Keratinocyte (primary cell): ENCODE data around the gene SLC22A12. TPM values are rescaled to one million over a fixed set of nuclear protein-coding genes. Genes with fewer than 3 reads are reported as not detected.

Experiments used
- DNase-seq: peaks from one replicate; pipeline ENCODE4 v3.0.0-alpha.2; 2011; ENCODE audit warnings: low read depth, missing footprints, low spot score
- FAIRE-seq: peaks from 2 replicates; lab custom pipeline; 2011; peaks lifted over from hg19 to GRCh38; lab: Jason Lieb, UNC
- H2AFZ ChIP-seq: 2 replicates; pipeline ENCODE4 v1.6.0; 2012; ENCODE audit warnings: low read length, control low read depth, inconsistent platforms; ENCODE audit not compliant: control insufficient read depth
- H3K27ac ChIP-seq: 2 replicates; pipeline ENCODE4 v1.5.1; 2011; ENCODE audit warnings: low read length; ENCODE audit not compliant: control insufficient read depth, insufficient read depth
- H3K27me3 ChIP-seq: 3 replicates; pipeline ENCODE4 v1.6.0; 2011; ENCODE audit warnings: low read length; ENCODE audit not compliant: control insufficient read depth, insufficient read depth; ENCODE audit errors: extremely low read depth
- H3K36me3 ChIP-seq, 2 experiments: 2 replicates in 1 of 2; 3 replicates in 1 of 2; pipeline ENCODE4 v1.5.1; 2011; ENCODE audit warnings: low read length in 2 of 2, mild to moderate bottlenecking in 1 of 2; ENCODE audit not compliant: control insufficient read depth in 2 of 2, insufficient read depth in 2 of 2; ENCODE audit errors: extremely low read depth in 1 of 2
- H3K4me1 ChIP-seq: 3 replicates; pipeline ENCODE4 v1.5.1; 2011; ENCODE audit warnings: low read length; ENCODE audit not compliant: control insufficient read depth, insufficient read depth; ENCODE audit errors: extremely low read depth
- H3K4me2 ChIP-seq: 3 replicates; pipeline ENCODE4 v1.6.0; 2011; ENCODE audit warnings: low read depth, low read length; ENCODE audit not compliant: control insufficient read depth, insufficient read depth; ENCODE audit errors: extremely low read depth
- H3K4me3 ChIP-seq, 3 experiments: fragments of 200-600 bp in 1 of 3; sonication (generic) in 1 of 3; 2 replicates in 2 of 3; 3 replicates in 1 of 3; pipeline ENCODE4 v1.5.1; 2011 to 2016; ENCODE audit warnings: low read length in 3 of 3, mild to moderate bottlenecking in 3 of 3, control low read depth in 2 of 3, inconsistent platforms in 1 of 3, low read depth in 1 of 3, mixed read lengths in 1 of 3, mixed run types in 1 of 3, moderate library complexity in 1 of 3; ENCODE audit not compliant: control insufficient read depth in 2 of 3, insufficient read depth in 2 of 3; ENCODE audit errors: extremely low read depth in 1 of 3
- H3K79me2 ChIP-seq: 2 replicates; pipeline ENCODE4 v1.6.0; 2012; ENCODE audit warnings: low read length; ENCODE audit not compliant: control insufficient read depth, insufficient read depth
- H3K9ac ChIP-seq: 3 replicates; pipeline ENCODE4 v1.6.0; 2011; ENCODE audit warnings: low read length; ENCODE audit not compliant: control insufficient read depth, insufficient read depth; ENCODE audit errors: extremely low read depth
- H3K9me1 ChIP-seq: 3 replicates; pipeline ENCODE4 v1.6.0; 2011; ENCODE audit warnings: low read length; ENCODE audit not compliant: control insufficient read depth, insufficient read depth; ENCODE audit errors: extremely low read depth
- H3K9me3 ChIP-seq: 2 replicates; pipeline ENCODE4 v1.5.1; 2012; ENCODE audit warnings: low read depth, low read length; ENCODE audit not compliant: control insufficient read depth
- H4K20me1 ChIP-seq: 3 replicates; pipeline ENCODE4 v1.6.0; 2011; ENCODE audit warnings: low read length; ENCODE audit not compliant: control insufficient read depth, insufficient read depth; ENCODE audit errors: extremely low read depth
- CTCF ChIP-seq, 3 experiments: IDR thresholded peaks in 1 of 3; conservative IDR thresholded peaks in 1 of 3; optimal IDR thresholded peaks in 1 of 3; 2 replicates in 2 of 3; 3 replicates in 1 of 3; pipeline versions ENCODE3 to v1.5.1; 2011; ENCODE audit warnings: low read length in 3 of 3, mild to moderate bottlenecking in 3 of 3, moderate library complexity in 2 of 3, control low read depth in 1 of 3, inconsistent platforms in 1 of 3; ENCODE audit not compliant: insufficient read depth in 2 of 3; ENCODE audit errors: extremely low read depth in 1 of 3
- EZH2 ChIP-seq: IDR thresholded peaks from one replicate; pipeline ENCODE4 v1.6.1; 2012; ENCODE audit warnings: inconsistent platforms, mild to moderate bottlenecking, low read length, moderate library complexity
- dilution Hi-C: fragments of 300-500 bp; cut with MboI; formaldehyde crosslinking; loops from one replicate; pipeline ENCODE4 v1.7.0; 2020; ENCODE audit warnings: low sequenced_read_pairs; ENCODE audit not compliant: extremely low pct_ligation_motif_present
- polyA plus RNA-seq, 5 experiments: library from polyadenylated mRNA; depleted of rRNA in 3 of 5; stranded (reverse) in 3 of 5; stranded (forward) in 1 of 5; unstranded in 1 of 5; fragments of >200 nt; gene quantifications; 1 replicate in 1 of 5; 2 replicates in 3 of 5; 3 replicates in 1 of 5; pipeline versions ENCODE4 v1.2.1 to v1.2.3, GENCODE V29; 2011 to 2012; ENCODE audit warnings: missing spikeins in 2 of 5, low read depth in 1 of 5, low replicate concordance in 1 of 5

The SLC22A12 gene
- polyA plus RNA-seq, 1 donor (not counting 4 experiments of a cell fraction or from before 2014, with no cell fraction given), result not detected

- DNase-seq (no peak), FAIRE-seq (no peak)
- Histone ChIP-seq H3K36me3 (no peaks in the 10 kb centered on the region), H3K9me1 (no peaks in the 10 kb centered on the region), H2AFZ (no peak overlapping the region), H3K4me1 (peaks cover 7% of the 10 kb centered on the region), H3K27ac (no peak overlapping the region), H3K4me2 (no peak overlapping the region), H3K27me3 (peaks cover under 1% of the 10 kb centered on the region), H3K9ac (no peak overlapping the region), H3K9me3 (no peaks in the 10 kb centered on the region), H3K79me2 (no peaks in the 10 kb centered on the region), H4K20me1 (no peaks in the 10 kb centered on the region), H3K4me3 (no peak overlapping the region)
- TF ChIP-seq CTCF (optimal IDR thresholded peaks at IDR 0.05 in 1 of 3, IDR thresholded peaks at IDR 0.05 in 1 of 3, conservative IDR thresholded peaks at IDR 0.05 in 1 of 3; ENCODE audit: extremely low read depth in 1 of 3, insufficient read depth in 2 of 3, low read length in 3 of 3) (no peak), EZH2 (no peak)
- dilution Hi-C loops, result no loop called here
These were observed 27.1 kb upstream of the SLC22A12 start for GRCh38 chr11:64563966-64564365.

GRCh38 chr11:64564419-64564818 is 26.6 kb upstream of the SLC22A12 start:
- H2AFZ ChIP-seq, result no peak overlapping the region
- dilution Hi-C loops, result no loop called here

More at GRCh38 chr11:64564419-64564818, 26.6 kb upstream of the SLC22A12 start:
- Histone ChIP-seq H3K9me3 (no peaks in the 10 kb centered on the region), H3K27ac (no peak overlapping the region), H3K9ac (no peak overlapping the region), H3K79me2 (no peaks in the 10 kb centered on the region), H3K4me1 (peaks cover 7% of the 10 kb centered on the region), H3K9me1 (no peaks in the 10 kb centered on the region), H3K36me3 (no peaks in the 10 kb centered on the region), H3K27me3 (no peaks in the 10 kb centered on the region), H3K4me2 (no peak overlapping the region), H3K4me3 (no peak overlapping the region), H4K20me1 (no peaks in the 10 kb centered on the region)
- FAIRE-seq, result no peak
- DNase-seq, result no peak
- no peak for TF ChIP-seq EZH2
- TF ChIP-seq CTCF (optimal IDR thresholded peaks at IDR 0.05 in 1 of 3, IDR thresholded peaks at IDR 0.05 in 1 of 3, conservative IDR thresholded peaks at IDR 0.05 in 1 of 3; ENCODE audit: extremely low read depth in 1 of 3, insufficient read depth in 2 of 3, low read length in 3 of 3), result no peak
